Measurements from ENCODE around the gene ARHGAP42.

GRCh38 chr11:100716838-100717237 lies 29.8 kb downstream of the ARHGAP42 start:
- TF ChIP-seq POLR2A (IDR thresholded peaks at IDR 0.05; ENCODE audit: low read depth, low read length) (no peak), TAF1 (IDR thresholded peaks at IDR 0.05; ENCODE audit: low read depth, low read length) (no peak)
